ENCODE results near the gene BCL2.

- TF ChIP-seq CTCF (IDR thresholded peaks at IDR 0.05) (no peak), EP300 (IDR thresholded peaks at IDR 0.05) (no peak), POLR2AphosphoS5 (IDR thresholded peaks at IDR 0.05) (no peak)
Measured at GRCh38 chr18:63158676-63159291, 160.8 kb downstream of the BCL2 start.
